Neural cell (in vitro differentiated cells): ENCODE data around the gene NOP9. TPM values are rescaled to one million over a fixed set of nuclear protein-coding genes. Genes with fewer than 3 reads are reported as not detected.

Experiments used
- H2AFZ ChIP-seq: fragments of 200-600, 300-800 bp; sonication (generic), shearing (Covaris generic); 2 replicates; pipeline ENCODE4 v1.6.0; 2014; ENCODE audit warnings: low read depth, mild to moderate bottlenecking, antibody characterized with exemption, low read length, moderate library complexity
- H3F3A ChIP-seq: fragments of 200-600 bp; shearing (Covaris generic); 2 replicates; pipeline ENCODE4 v1.6.1; 2016; ENCODE audit warnings: mild to moderate bottlenecking, moderate library complexity, mixed read lengths, antibody characterized with exemption, low read length; ENCODE audit not compliant: insufficient read depth, poor library complexity, severe bottlenecking
- H3K27ac ChIP-seq: fragments of 200-600, 300-800 bp; sonication (generic), shearing (Covaris generic); 2 replicates; pipeline ENCODE4 v1.5.1; 2014; ENCODE audit warnings: mild to moderate bottlenecking, low read length, moderate library complexity
- H3K27me3 ChIP-seq: fragments of 300-800, 200-600 bp; sonication (generic), shearing (Covaris generic); 2 replicates; pipeline ENCODE4 v1.6.0; 2014; ENCODE audit warnings: mild to moderate bottlenecking, low read depth, low read length, moderate library complexity; ENCODE audit not compliant: insufficient read depth
- H3K36me3 ChIP-seq: fragments of 300-800, 200-600 bp; sonication (generic), shearing (Covaris generic); 2 replicates; pipeline ENCODE4 v1.5.1; 2014; ENCODE audit warnings: mild to moderate bottlenecking, antibody characterized with exemption, low read length, moderate library complexity; ENCODE audit not compliant: insufficient read depth
- H3K4me2 ChIP-seq: fragments of 300-800, 200-600 bp; sonication (generic), shearing (Covaris generic); 2 replicates; pipeline ENCODE4 v1.6.0; 2014; ENCODE audit warnings: mild to moderate bottlenecking, low read length
- H3K4me3 ChIP-seq: fragments of 300-800, 200-600 bp; sonication (generic), shearing (Covaris generic); 2 replicates; pipeline ENCODE4 v1.5.1; 2014; ENCODE audit warnings: mild to moderate bottlenecking, low read length, moderate library complexity
- H3K79me2 ChIP-seq: fragments of 200-600 bp; shearing (Covaris generic); replicated peaks from 2 replicates; pipeline ENCODE4 v1.6.0; 2014; ENCODE audit warnings: mild to moderate bottlenecking, low read length, moderate library complexity; ENCODE audit not compliant: insufficient read depth
- H3K9ac ChIP-seq: fragments of 300-800, 200-600 bp; sonication (generic), shearing (Covaris generic); 2 replicates; pipeline ENCODE4 v1.6.1; 2016; ENCODE audit warnings: mild to moderate bottlenecking, low read length, mixed read lengths
- H3K9me2 ChIP-seq: fragments of 200-600 bp; shearing (Covaris generic); 2 replicates; pipeline ENCODE4 v1.6.1; 2016; ENCODE audit warnings: mild to moderate bottlenecking, low read length, mixed read lengths; ENCODE audit not compliant: insufficient read depth
- H3K9me3 ChIP-seq: fragments of 200-600, 300-800 bp; sonication (generic), shearing (Covaris generic); 2 replicates; pipeline ENCODE4 v1.6.1; 2016; ENCODE audit warnings: mild to moderate bottlenecking, mixed run types, low read length, moderate library complexity, mixed read lengths
- H4K20me1 ChIP-seq: fragments of 200-600 bp; shearing (Covaris generic); 2 replicates; pipeline ENCODE4 v1.6.1; 2016; ENCODE audit warnings: mild to moderate bottlenecking, mixed run types; ENCODE audit not compliant: insufficient read depth
- CTCF ChIP-seq: fragments of 450-650 bp; IDR thresholded peaks from 2 replicates; pipeline ENCODE4 v1.5.1; 2014; ENCODE audit warnings: antibody characterized with exemption, mild to moderate bottlenecking, moderate library complexity; ENCODE audit not compliant: poor library complexity, severe bottlenecking
- EP300 ChIP-seq: fragments of 450-650 bp; conservative IDR thresholded peaks from 2 replicates; pipeline ENCODE4 v1.6.1; 2014; ENCODE audit warnings: antibody characterized with exemption, mild to moderate bottlenecking, moderate library complexity; ENCODE audit not compliant: poor library complexity, severe bottlenecking
- EZH2 ChIP-seq: fragments of 200-600, 300-800 bp; shearing (Covaris generic), sonication (generic); IDR thresholded peaks from 2 replicates; pipeline ENCODE4 v1.6.1; 2014; ENCODE audit warnings: antibody characterized with exemption, low read length, borderline replicate concordance, mild to moderate bottlenecking; ENCODE audit not compliant: insufficient read depth, poor library complexity, severe bottlenecking
- MXI1 ChIP-seq: fragments of 450-650 bp; conservative IDR thresholded peaks from 2 replicates; pipeline ENCODE4 v1.6.1; 2014; ENCODE audit warnings: antibody characterized with exemption, mild to moderate bottlenecking; ENCODE audit not compliant: poor library complexity, severe bottlenecking
- POLR2AphosphoS5 ChIP-seq: IDR thresholded peaks from 2 replicates; pipeline ENCODE4 v1.6.1; 2012
- RAD21 ChIP-seq: fragments of 450-650 bp; conservative IDR thresholded peaks from 2 replicates; pipeline ENCODE4 v1.6.1; 2014; ENCODE audit warnings: antibody characterized with exemption, mild to moderate bottlenecking, moderate library complexity
- SMC3 ChIP-seq: fragments of 450-650 bp; conservative IDR thresholded peaks from 2 replicates; pipeline ENCODE4 v1.6.1; 2014; ENCODE audit warnings: antibody characterized with exemption, mild to moderate bottlenecking, moderate library complexity; ENCODE audit not compliant: poor library complexity
- TAF1 ChIP-seq: IDR thresholded peaks from 2 replicates; pipeline ENCODE4 v1.6.1; 2012; ENCODE audit warnings: low read depth
- polyA plus RNA-seq: library from polyadenylated mRNA; depleted of rRNA; stranded (reverse); fragments of >200 nt; gene quantifications from 2 replicates; pipeline ENCODE4 v1.2.3, GENCODE V29; 2014
- TF ChIP-seq, protein P1 (sequence below): IDR thresholded peaks from 2 replicates; pipeline ENCODE4 v1.6.1; 2012; ENCODE audit warnings: borderline replicate concordance

NOP9 gene
- polyA plus RNA-seq, 1 donor from 2014 or later: 13.0 TPM

GRCh38 chr14:24256960-24257359 lies 42.7 kb upstream of the NOP9 start:
- Histone ChIP-seq H3K27ac (no peak overlapping the region), H4K20me1 (no peaks in the 10 kb centered on the region), H3K9ac (no peak overlapping the region), H3K79me2 (no peaks in the 10 kb centered on the region), H3K9me2 (no peaks in the 10 kb centered on the region), H3K4me2 (no peak overlapping the region), H3K36me3 (no peaks in the 10 kb centered on the region), H3K27me3 (no peaks in the 10 kb centered on the region), H2AFZ (no peak overlapping the region), H3K4me3 (no peak overlapping the region), H3F3A (no peaks in the 10 kb centered on the region), H3K9me3 (no peaks in the 10 kb centered on the region)
- TF ChIP-seq SMC3: no peak
- TF ChIP-seq TAF1: no peak
- TF ChIP-seq EP300: no peak
- no peak for TF ChIP-seq EZH2
- TF ChIP-seq RAD21: no peak
- TF ChIP-seq, protein P1, sequence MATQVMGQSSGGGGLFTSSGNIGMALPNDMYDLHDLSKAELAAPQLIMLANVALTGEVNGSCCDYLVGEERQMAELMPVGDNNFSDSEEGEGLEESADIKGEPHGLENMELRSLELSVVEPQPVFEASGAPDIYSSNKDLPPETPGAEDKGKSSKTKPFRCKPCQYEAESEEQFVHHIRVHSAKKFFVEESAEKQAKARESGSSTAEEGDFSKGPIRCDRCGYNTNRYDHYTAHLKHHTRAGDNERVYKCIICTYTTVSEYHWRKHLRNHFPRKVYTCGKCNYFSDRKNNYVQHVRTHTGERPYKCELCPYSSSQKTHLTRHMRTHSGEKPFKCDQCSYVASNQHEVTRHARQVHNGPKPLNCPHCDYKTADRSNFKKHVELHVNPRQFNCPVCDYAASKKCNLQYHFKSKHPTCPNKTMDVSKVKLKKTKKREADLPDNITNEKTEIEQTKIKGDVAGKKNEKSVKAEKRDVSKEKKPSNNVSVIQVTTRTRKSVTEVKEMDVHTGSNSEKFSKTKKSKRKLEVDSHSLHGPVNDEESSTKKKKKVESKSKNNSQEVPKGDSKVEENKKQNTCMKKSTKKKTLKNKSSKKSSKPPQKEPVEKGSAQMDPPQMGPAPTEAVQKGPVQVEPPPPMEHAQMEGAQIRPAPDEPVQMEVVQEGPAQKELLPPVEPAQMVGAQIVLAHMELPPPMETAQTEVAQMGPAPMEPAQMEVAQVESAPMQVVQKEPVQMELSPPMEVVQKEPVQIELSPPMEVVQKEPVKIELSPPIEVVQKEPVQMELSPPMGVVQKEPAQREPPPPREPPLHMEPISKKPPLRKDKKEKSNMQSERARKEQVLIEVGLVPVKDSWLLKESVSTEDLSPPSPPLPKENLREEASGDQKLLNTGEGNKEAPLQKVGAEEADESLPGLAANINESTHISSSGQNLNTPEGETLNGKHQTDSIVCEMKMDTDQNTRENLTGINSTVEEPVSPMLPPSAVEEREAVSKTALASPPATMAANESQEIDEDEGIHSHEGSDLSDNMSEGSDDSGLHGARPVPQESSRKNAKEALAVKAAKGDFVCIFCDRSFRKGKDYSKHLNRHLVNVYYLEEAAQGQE: no peak
- TF ChIP-seq POLR2AphosphoS5: no peak
- TF ChIP-seq CTCF: no peak
- no peak for TF ChIP-seq MXI1

DNA sequence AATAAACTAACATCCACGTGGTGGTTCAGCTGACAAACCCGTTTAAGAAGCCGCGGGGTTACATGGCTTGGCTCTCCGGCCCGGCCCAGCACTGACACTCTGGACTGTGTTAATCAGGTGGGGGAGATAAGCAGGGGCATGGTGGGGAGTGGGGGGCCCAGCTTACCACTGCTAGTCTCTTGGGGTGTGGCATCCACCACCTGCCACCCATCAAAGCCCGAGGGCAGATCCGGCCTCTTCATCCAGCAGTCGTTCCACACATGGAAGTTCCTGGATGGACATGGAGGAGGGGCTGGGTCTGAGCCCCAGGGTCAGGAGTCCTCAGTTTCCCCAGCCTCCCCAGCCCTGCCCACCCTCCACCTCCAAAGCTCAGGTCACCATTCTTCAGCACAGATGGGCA lies 41.5 kb upstream of the NOP9 start:
- Histone ChIP-seq H3K4me2 (no peak overlapping the region), H3K36me3 (no peaks in the 10 kb centered on the region), H3K27me3 (no peaks in the 10 kb centered on the region), H4K20me1 (no peaks in the 10 kb centered on the region), H3K79me2 (no peaks in the 10 kb centered on the region), H3K27ac (no peak overlapping the region), H3K9me2 (no peaks in the 10 kb centered on the region), H2AFZ (no peak overlapping the region), H3K9me3 (no peaks in the 10 kb centered on the region), H3K9ac (no peak overlapping the region), H3K4me3 (no peak overlapping the region), H3F3A (no peaks in the 10 kb centered on the region)
- no peak for TF ChIP-seq TAF1
- no peak for TF ChIP-seq MXI1
- TF ChIP-seq SMC3: no peak
- TF ChIP-seq POLR2AphosphoS5: no peak
- TF ChIP-seq, protein P1: no peak
- no peak for TF ChIP-seq CTCF
- no peak for TF ChIP-seq EZH2
- no peak for TF ChIP-seq EP300
- no peak for TF ChIP-seq RAD21
